ENCODE data around the gene ZNRF3.

GRCh38 chr22:28935140-28935539, 51.8 kb downstream of the ZNRF3 start:
- TF ChIP-seq CTCF (IDR thresholded peaks at IDR 0.05; ENCODE audit: insufficient read depth, low read length, poor library complexity, severe bottlenecking) = no peak
- TF ChIP-seq EZH2phosphoT487 (conservative IDR thresholded peaks at IDR 0.05; ENCODE audit: low read length) = no peak

Data from SU-DHL-6 (cell line).